GM23338 (cell line): ENCODE results near the gene FAM78A. TPM values are rescaled to one million over a fixed set of nuclear protein-coding genes. Genes with fewer than 3 reads are reported as not detected.

Source experiments
- ATAC-seq: fragments of 200-7000 bp; cut with Tn5 transposase; 3 replicates; pipeline ENCODE4 v1.9.1; 2020
- DNase-seq: peaks from one replicate; pipeline ENCODE4 v3.0.0-alpha.2; 2015; ENCODE audit warnings: low spot score
- H2AFZ ChIP-seq: fragments of 200-600 bp; sonication (generic); 2 replicates; pipeline ENCODE4 v1.8.0; 2016; ENCODE audit warnings: antibody characterized with exemption, mild to moderate bottlenecking, moderate library complexity
- H3F3A ChIP-seq: fragments of 200-600 bp; sonication (generic); replicated peaks from 2 replicates; pipeline ENCODE4 v1.8.0; 2017; ENCODE audit warnings: antibody characterized with exemption, mixed run types, low read depth
- H3K27ac ChIP-seq: fragments of 200-600 bp; sonication (generic); 2 replicates; pipeline ENCODE4 v1.6.1; 2016; ENCODE audit warnings: low read depth
- H3K27me3 ChIP-seq: fragments of 200-600 bp; sonication (generic); 2 replicates; pipeline ENCODE4 v1.8.0; 2016; ENCODE audit warnings: mild to moderate bottlenecking, mixed run types, moderate library complexity; ENCODE audit not compliant: insufficient read depth
- H3K36me3 ChIP-seq: fragments of 200-600 bp; sonication (generic); 2 replicates; pipeline ENCODE4 v1.8.0; 2016; ENCODE audit warnings: mild to moderate bottlenecking; ENCODE audit not compliant: insufficient read depth
- H3K4me1 ChIP-seq: fragments of 200-600 bp; sonication (generic); 2 replicates; pipeline ENCODE4 v1.8.0; 2016; ENCODE audit warnings: mild to moderate bottlenecking, moderate library complexity; ENCODE audit not compliant: insufficient read depth
- H3K4me2 ChIP-seq: fragments of 200-600 bp; sonication (generic); 2 replicates; pipeline ENCODE4 v1.7.1; 2017; ENCODE audit warnings: mixed run types
- H3K4me3 ChIP-seq: fragments of 200-600 bp; sonication (generic); 2 replicates; pipeline ENCODE4 v1.6.1; 2016; ENCODE audit warnings: mixed run types
- H3K79me2 ChIP-seq: fragments of 200-600 bp; sonication (generic); replicated peaks from 2 replicates; pipeline ENCODE4 v1.8.0; 2017; ENCODE audit warnings: mild to moderate bottlenecking; ENCODE audit not compliant: insufficient read depth
- H3K9me2 ChIP-seq: fragments of 200-600 bp; sonication (generic); 2 replicates; pipeline ENCODE4 v1.8.0; 2017; ENCODE audit not compliant: insufficient read depth
- H4K20me1 ChIP-seq: fragments of 200-600 bp; sonication (generic); replicated peaks from 2 replicates; pipeline ENCODE4 v1.8.0; 2017; ENCODE audit warnings: mild to moderate bottlenecking; ENCODE audit not compliant: insufficient read depth
- H3K27ac Mint-ChIP-seq: 2 replicates; pipeline ENCODE4 v1.8.0; 2020; ENCODE audit warnings: inconsistent platforms, mild to moderate bottlenecking, moderate library complexity, mixed read lengths
- H3K27me3 Mint-ChIP-seq: 3 replicates; pipeline ENCODE4 v1.8.0; 2022; ENCODE audit warnings: low read depth, mild to moderate bottlenecking, moderate library complexity, mixed read lengths, inconsistent platforms; ENCODE audit not compliant: insufficient read depth, poor library complexity
- H3K36me3 Mint-ChIP-seq: 3 replicates; pipeline ENCODE4 v1.8.0; 2021; ENCODE audit warnings: low read depth, mild to moderate bottlenecking, inconsistent platforms, moderate library complexity, mixed read lengths
- H3K4me1 Mint-ChIP-seq: 3 replicates; pipeline ENCODE4 v1.8.0; 2020; ENCODE audit warnings: mild to moderate bottlenecking, inconsistent platforms, mixed read lengths
- H3K4me3 Mint-ChIP-seq: 3 replicates; pipeline ENCODE4 v1.8.0; 2021; ENCODE audit warnings: moderate library complexity, mild to moderate bottlenecking, inconsistent platforms, mixed read lengths
- H3K9me3 Mint-ChIP-seq: 3 replicates; pipeline ENCODE4 v1.8.0; 2020; ENCODE audit warnings: moderate library complexity, mild to moderate bottlenecking, inconsistent platforms, mixed read lengths
- CREB1 ChIP-seq: fragments of 250-450 bp; sonication (Bioruptor Pico); IDR thresholded peaks from 2 replicates; pipeline ENCODE4 v1.5.0; 2020; ENCODE audit warnings: low read depth, mild to moderate bottlenecking, moderate library complexity
- ETS1 ChIP-seq: IDR thresholded peaks from 2 replicates; pipeline ENCODE4 v1.6.1; 2016; ENCODE audit warnings: antibody characterized with exemption
- EZH2 ChIP-seq: fragments of 200-600 bp; sonication (generic); IDR thresholded peaks from one replicate; pipeline ENCODE4 v1.8.0; 2017; ENCODE audit warnings: antibody characterized with exemption, mild to moderate bottlenecking, low read depth; ENCODE audit not compliant: unreplicated experiment
- EZH2phosphoT487 ChIP-seq: fragments of 200-600 bp; sonication (generic); IDR thresholded peaks from one replicate; pipeline ENCODE4 v1.8.1; 2018; ENCODE audit warnings: antibody characterized with exemption; ENCODE audit not compliant: unreplicated experiment
- JUNB ChIP-seq: IDR thresholded peaks from one replicate; pipeline ENCODE4 v1.6.1; 2016; ENCODE audit warnings: antibody characterized with exemption; ENCODE audit not compliant: unreplicated experiment
- NANOG ChIP-seq: IDR thresholded peaks from 2 replicates; pipeline ENCODE4 v1.6.1; 2016; ENCODE audit warnings: antibody characterized with exemption, borderline replicate concordance
- POLR2AphosphoS5 ChIP-seq: IDR thresholded peaks from 2 replicates; pipeline ENCODE4 v1.6.1; 2016; ENCODE audit warnings: antibody characterized with exemption, low read depth
- STAT1 ChIP-seq: IDR thresholded peaks from one replicate; pipeline ENCODE4 v1.6.1; 2016; ENCODE audit warnings: antibody characterized with exemption; ENCODE audit not compliant: unreplicated experiment
- ZNF114 ChIP-seq: fragments of 250-450 bp; sonication (Bioruptor Pico); IDR thresholded peaks from 2 replicates; pipeline ENCODE4 v1.5.0; 2020; ENCODE audit warnings: mild to moderate bottlenecking, moderate library complexity
- ZNF331 ChIP-seq: fragments of 250-450 bp; sonication (Bioruptor Pico); IDR thresholded peaks from 2 replicates; pipeline ENCODE4 v1.5.0; 2020; ENCODE audit warnings: low read depth, mild to moderate bottlenecking, moderate library complexity
- polyA plus RNA-seq: library from polyadenylated mRNA; unstranded; fragments of >200 nt; fragmentation: Nextera tagmentation; extraction: Ambion mirVana; gene quantifications from 2 replicates; pipeline ENCODE4 v1.2.1, GENCODE V29; 2016
- total RNA-seq: library from RNA; depleted of rRNA; stranded (reverse); fragments of >200 nt; shearing (Covaris generic); gene quantifications from 2 replicates; pipeline ENCODE4 v1.2.3, GENCODE V29; 2014
- TF ChIP-seq, protein P1 (sequence below): fragments of 250-450 bp; sonication (Bioruptor Pico); IDR thresholded peaks from 2 replicates; pipeline ENCODE4 v1.5.0; 2020; ENCODE audit warnings: mild to moderate bottlenecking, moderate library complexity
- TF ChIP-seq, protein P2 (sequence below), 2 experiments: fragments of 200-600 bp in 1 of 2; sonication (generic) in 1 of 2; conservative IDR thresholded peaks; 2 replicates each; pipeline versions ENCODE4 v1.5.1 to v1.6.1; 2016 to 2017; ENCODE audit warnings: antibody characterized with exemption in 2 of 2, low read depth in 2 of 2, mild to moderate bottlenecking in 2 of 2, moderate library complexity in 1 of 2
- TF ChIP-seq, protein P3 (sequence below): IDR thresholded peaks from one replicate; pipeline ENCODE4 v1.6.1; 2018; ENCODE audit warnings: antibody characterized with exemption; ENCODE audit not compliant: unreplicated experiment

Gene FAM78A
- total and polyA plus RNA-seq, 2 experiments from 2014 or later, result 0.57 to 2.1 TPM

DNA sequence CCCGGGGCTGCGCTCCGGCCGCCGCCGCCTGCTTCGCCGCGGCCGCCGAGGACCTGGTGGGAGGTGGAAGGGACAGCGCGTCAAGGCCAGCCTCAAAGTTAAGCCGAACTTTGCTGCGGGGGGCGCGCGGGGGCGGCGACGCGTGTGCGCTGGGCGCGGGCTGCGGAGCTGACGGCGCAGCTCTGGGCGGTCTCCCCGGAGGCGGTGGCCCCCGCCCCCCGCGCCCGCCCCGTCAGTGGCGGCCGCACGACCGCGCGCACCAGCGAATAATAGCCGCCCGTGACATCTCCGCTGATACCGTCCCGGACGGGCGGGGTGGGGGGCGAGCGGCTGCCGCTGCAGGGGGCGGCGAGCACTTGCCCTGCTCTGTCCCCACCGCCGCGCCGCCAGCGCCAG, 579 bp upstream of the FAM78A start:
- Histone ChIP-seq H4K20me1 (no peaks in the 10 kb centered on the region), H3K4me3 (peak overlapping the region; percentile 73), H3K9me2 (no peaks in the 10 kb centered on the region), H3K27me3 (peaks cover 27% of the 10 kb centered on the region), H3K79me2 (no peaks in the 10 kb centered on the region), H3K4me2 (peak overlapping the region; percentile 85), H2AFZ (no peak overlapping the region), H3F3A (peaks cover 22% of the 10 kb centered on the region; the same call in 1 of the 2 replicates), H3K36me3 (no peaks in the 10 kb centered on the region), H3K27ac (no peak overlapping the region), H3K4me1 (peaks cover 7% of the 10 kb centered on the region; the same call in 1 of the 2 replicates)
- peaks cover 38% of the 10 kb centered on the region for H3K27me3 Mint-ChIP-seq
- H3K4me3 Mint-ChIP-seq, result no peak overlapping the region
- DNase-seq (no peak), ATAC-seq (no peak; the same call in 2 of the 3 replicates)
- TF ChIP-seq EZH2phosphoT487 (no peak), CREB1 (CRISPR knock-in tag) (no peak), EZH2 (no peak), STAT1 (no peak), JUNB (no peak), ZNF114 (no peak), ZNF331 (CRISPR knock-in tag) (no peak), POLR2AphosphoS5 (no peak), NANOG (no peak), ETS1 (no peak)
- TF ChIP-seq, protein P1, sequence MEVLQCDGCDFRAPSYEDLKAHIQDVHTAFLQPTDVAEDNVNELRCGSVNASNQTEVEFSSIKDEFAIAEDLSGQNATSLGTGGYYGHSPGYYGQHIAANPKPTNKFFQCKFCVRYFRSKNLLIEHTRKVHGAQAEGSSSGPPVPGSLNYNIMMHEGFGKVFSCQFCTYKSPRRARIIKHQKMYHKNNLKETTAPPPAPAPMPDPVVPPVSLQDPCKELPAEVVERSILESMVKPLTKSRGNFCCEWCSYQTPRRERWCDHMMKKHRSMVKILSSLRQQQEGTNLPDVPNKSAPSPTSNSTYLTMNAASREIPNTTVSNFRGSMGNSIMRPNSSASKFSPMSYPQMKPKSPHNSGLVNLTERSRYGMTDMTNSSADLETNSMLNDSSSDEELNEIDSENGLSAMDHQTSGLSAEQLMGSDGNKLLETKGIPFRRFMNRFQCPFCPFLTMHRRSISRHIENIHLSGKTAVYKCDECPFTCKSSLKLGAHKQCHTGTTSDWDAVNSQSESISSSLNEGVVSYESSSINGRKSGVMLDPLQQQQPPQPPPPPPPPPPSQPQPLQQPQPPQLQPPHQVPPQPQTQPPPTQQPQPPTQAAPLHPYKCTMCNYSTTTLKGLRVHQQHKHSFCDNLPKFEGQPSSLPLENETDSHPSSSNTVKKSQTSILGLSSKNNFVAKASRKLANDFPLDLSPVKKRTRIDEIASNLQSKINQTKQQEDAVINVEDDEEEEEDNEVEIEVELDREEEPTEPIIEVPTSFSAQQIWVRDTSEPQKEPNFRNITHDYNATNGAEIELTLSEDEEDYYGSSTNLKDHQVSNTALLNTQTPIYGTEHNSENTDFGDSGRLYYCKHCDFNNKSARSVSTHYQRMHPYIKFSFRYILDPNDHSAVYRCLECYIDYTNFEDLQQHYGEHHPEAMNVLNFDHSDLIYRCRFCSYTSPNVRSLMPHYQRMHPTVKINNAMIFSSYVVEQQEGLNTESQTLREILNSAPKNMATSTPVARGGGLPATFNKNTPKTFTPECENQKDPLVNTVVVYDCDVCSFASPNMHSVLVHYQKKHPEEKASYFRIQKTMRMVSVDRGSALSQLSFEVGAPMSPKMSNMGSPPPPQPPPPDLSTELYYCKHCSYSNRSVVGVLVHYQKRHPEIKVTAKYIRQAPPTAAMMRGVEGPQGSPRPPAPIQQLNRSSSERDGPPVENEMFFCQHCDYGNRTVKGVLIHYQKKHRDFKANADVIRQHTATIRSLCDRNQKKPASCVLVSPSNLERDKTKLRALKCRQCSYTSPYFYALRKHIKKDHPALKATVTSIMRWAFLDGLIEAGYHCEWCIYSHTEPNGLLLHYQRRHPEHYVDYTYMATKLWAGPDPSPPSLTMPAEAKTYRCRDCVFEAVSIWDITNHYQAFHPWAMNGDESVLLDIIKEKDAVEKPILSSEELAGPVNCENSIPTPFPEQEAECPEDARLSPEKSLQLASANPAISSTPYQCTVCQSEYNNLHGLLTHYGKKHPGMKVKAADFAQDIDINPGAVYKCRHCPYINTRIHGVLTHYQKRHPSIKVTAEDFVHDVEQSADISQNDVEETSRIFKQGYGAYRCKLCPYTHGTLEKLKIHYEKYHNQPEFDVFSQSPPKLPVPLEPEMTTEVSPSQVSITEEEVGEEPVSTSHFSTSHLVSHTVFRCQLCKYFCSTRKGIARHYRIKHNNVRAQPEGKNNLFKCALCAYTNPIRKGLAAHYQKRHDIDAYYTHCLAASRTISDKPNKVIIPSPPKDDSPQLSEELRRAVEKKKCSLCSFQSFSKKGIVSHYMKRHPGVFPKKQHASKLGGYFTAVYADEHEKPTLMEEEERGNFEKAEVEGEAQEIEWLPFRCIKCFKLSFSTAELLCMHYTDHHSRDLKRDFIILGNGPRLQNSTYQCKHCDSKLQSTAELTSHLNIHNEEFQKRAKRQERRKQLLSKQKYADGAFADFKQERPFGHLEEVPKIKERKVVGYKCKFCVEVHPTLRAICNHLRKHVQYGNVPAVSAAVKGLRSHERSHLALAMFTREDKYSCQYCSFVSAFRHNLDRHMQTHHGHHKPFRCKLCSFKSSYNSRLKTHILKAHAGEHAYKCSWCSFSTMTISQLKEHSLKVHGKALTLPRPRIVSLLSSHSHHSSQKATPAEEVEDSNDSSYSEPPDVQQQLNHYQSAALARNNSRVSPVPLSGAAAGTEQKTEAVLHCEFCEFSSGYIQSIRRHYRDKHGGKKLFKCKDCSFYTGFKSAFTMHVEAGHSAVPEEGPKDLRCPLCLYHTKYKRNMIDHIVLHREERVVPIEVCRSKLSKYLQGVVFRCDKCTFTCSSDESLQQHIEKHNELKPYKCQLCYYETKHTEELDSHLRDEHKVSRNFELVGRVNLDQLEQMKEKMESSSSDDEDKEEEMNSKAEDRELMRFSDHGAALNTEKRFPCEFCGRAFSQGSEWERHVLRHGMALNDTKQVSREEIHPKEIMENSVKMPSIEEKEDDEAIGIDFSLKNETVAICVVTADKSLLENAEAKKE (CRISPR knock-in tag), result no peak
- TF ChIP-seq, protein P2, sequence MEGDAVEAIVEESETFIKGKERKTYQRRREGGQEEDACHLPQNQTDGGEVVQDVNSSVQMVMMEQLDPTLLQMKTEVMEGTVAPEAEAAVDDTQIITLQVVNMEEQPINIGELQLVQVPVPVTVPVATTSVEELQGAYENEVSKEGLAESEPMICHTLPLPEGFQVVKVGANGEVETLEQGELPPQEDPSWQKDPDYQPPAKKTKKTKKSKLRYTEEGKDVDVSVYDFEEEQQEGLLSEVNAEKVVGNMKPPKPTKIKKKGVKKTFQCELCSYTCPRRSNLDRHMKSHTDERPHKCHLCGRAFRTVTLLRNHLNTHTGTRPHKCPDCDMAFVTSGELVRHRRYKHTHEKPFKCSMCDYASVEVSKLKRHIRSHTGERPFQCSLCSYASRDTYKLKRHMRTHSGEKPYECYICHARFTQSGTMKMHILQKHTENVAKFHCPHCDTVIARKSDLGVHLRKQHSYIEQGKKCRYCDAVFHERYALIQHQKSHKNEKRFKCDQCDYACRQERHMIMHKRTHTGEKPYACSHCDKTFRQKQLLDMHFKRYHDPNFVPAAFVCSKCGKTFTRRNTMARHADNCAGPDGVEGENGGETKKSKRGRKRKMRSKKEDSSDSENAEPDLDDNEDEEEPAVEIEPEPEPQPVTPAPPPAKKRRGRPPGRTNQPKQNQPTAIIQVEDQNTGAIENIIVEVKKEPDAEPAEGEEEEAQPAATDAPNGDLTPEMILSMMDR (conservative IDR thresholded peaks at IDR 0.05; ENCODE audit: low read depth in 2 of 2), result no peak
- TF ChIP-seq, protein P3, sequence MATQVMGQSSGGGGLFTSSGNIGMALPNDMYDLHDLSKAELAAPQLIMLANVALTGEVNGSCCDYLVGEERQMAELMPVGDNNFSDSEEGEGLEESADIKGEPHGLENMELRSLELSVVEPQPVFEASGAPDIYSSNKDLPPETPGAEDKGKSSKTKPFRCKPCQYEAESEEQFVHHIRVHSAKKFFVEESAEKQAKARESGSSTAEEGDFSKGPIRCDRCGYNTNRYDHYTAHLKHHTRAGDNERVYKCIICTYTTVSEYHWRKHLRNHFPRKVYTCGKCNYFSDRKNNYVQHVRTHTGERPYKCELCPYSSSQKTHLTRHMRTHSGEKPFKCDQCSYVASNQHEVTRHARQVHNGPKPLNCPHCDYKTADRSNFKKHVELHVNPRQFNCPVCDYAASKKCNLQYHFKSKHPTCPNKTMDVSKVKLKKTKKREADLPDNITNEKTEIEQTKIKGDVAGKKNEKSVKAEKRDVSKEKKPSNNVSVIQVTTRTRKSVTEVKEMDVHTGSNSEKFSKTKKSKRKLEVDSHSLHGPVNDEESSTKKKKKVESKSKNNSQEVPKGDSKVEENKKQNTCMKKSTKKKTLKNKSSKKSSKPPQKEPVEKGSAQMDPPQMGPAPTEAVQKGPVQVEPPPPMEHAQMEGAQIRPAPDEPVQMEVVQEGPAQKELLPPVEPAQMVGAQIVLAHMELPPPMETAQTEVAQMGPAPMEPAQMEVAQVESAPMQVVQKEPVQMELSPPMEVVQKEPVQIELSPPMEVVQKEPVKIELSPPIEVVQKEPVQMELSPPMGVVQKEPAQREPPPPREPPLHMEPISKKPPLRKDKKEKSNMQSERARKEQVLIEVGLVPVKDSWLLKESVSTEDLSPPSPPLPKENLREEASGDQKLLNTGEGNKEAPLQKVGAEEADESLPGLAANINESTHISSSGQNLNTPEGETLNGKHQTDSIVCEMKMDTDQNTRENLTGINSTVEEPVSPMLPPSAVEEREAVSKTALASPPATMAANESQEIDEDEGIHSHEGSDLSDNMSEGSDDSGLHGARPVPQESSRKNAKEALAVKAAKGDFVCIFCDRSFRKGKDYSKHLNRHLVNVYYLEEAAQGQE, result no peak
- no peaks in the 10 kb centered on the region for H3K36me3 Mint-ChIP-seq
- no peak overlapping the region for H3K27ac Mint-ChIP-seq
- H3K4me1 Mint-ChIP-seq, result peaks cover 33% of the 10 kb centered on the region
- no peaks in the 10 kb centered on the region for H3K9me3 Mint-ChIP-seq
